PC-3 (cell line): ENCODE measurements around the gene TMEM259. TPM values are rescaled to one million over a fixed set of nuclear protein-coding genes. Genes with fewer than 3 reads are reported as not detected.

Experiments used
- ATAC-seq: fragments of 200-7000 bp; cut with Tn5 transposase; 2 replicates; pipeline ENCODE4 v1.9.1; 2020; ENCODE audit warnings: mild to moderate bottlenecking, moderate library complexity
- BruUV-seq: library from RNA; stranded (reverse); fragments of 400-500 nt; replicated peaks from 2 replicates; lab custom pipeline; 2021; lab: Mats Ljungman, UMichigan
- CTCF ChIA-PET: fragments of 300-600 bp; sonication (Branson Sonifier 250); formaldehyde crosslinking; loops from one replicate; lab custom pipeline; 2022; ENCODE audit warnings: antibody characterized with exemption; lab: Charles Lee
- POLR2A ChIA-PET: fragments of 300-600 bp; sonication (Branson Sonifier 250); formaldehyde crosslinking; loops from one replicate; lab custom pipeline; 2022; ENCODE audit warnings: antibody characterized with exemption; ENCODE audit not compliant: unreplicated experiment; lab: Charles Lee
- DNase-seq: peaks from one replicate; pipeline ENCODE4 v3.0.0-alpha.2; 2015
- H2AFZ ChIP-seq: fragments of 300-600 bp; sonication (generic); 2 replicates; pipeline ENCODE4 v1.6.0; 2016; ENCODE audit warnings: antibody characterized with exemption, low read length
- H3F3A ChIP-seq: fragments of 300-600 bp; sonication (generic); one replicate; pipeline ENCODE4 v1.6.0; 2017; ENCODE audit warnings: antibody characterized with exemption, low read length, control low read depth, mild to moderate bottlenecking; ENCODE audit not compliant: unreplicated experiment
- H3K27ac ChIP-seq: fragments of 300-600 bp; sonication (generic); 2 replicates; pipeline ENCODE4 v1.5.1; 2016; ENCODE audit warnings: mild to moderate bottlenecking, low read length
- H3K27me3 ChIP-seq: fragments of 300-600 bp; sonication (generic); 2 replicates; pipeline ENCODE4 v1.6.1; 2016; ENCODE audit warnings: low read length, mixed read lengths
- H3K36me3 ChIP-seq: fragments of 300-600 bp; sonication (generic); 2 replicates; pipeline ENCODE4 v1.6.1; 2016; ENCODE audit warnings: low read depth, mixed run types, low read length, mixed read lengths
- H3K4me1 ChIP-seq: fragments of 300-600 bp; sonication (generic); 2 replicates; pipeline ENCODE4 v1.5.1; 2016; ENCODE audit warnings: low read length; ENCODE audit not compliant: insufficient read depth
- H3K4me2 ChIP-seq: fragments of 300-600 bp; sonication (generic); 2 replicates; pipeline ENCODE4 v1.6.0; 2016; ENCODE audit warnings: low read length
- H3K4me3 ChIP-seq: fragments of 300-600 bp; sonication (generic); 2 replicates; pipeline ENCODE4 v1.5.1; 2016; ENCODE audit warnings: mild to moderate bottlenecking, low read length, mixed read lengths
- H3K79me2 ChIP-seq: fragments of 300-600 bp; sonication (generic); 2 replicates; pipeline ENCODE4 v1.6.1; 2017; ENCODE audit warnings: low read length, mixed read lengths
- H3K9ac ChIP-seq: fragments of 300-600 bp; sonication (generic); 2 replicates; pipeline ENCODE4 v1.6.0; 2016; ENCODE audit warnings: mild to moderate bottlenecking, low read length
- H3K9me2 ChIP-seq: fragments of 300-600 bp; sonication (generic); replicated peaks from 2 replicates; pipeline ENCODE4 v1.6.1; 2016; ENCODE audit warnings: mixed run types, low read length, mixed read lengths
- H3K9me3 ChIP-seq: fragments of 300-600 bp; sonication (generic); 2 replicates; pipeline ENCODE4 v1.6.1; 2016; ENCODE audit warnings: low read length, mixed read lengths
- H4K20me1 ChIP-seq: fragments of 300-600 bp; sonication (generic); 2 replicates; pipeline ENCODE4 v1.6.1; 2016; ENCODE audit warnings: low read length, mixed read lengths
- CTCF ChIP-seq: fragments of 300-600 bp; sonication (generic); conservative IDR thresholded peaks from 2 replicates; pipeline ENCODE4 v1.5.1; 2017; ENCODE audit warnings: antibody characterized with exemption, low read depth, mild to moderate bottlenecking, low read length
- EZH2 ChIP-seq: fragments of 300-600 bp; sonication (generic); IDR thresholded peaks from one replicate; pipeline ENCODE4 v1.6.1; 2017; ENCODE audit warnings: antibody characterized with exemption, mild to moderate bottlenecking, low read length; ENCODE audit not compliant: unreplicated experiment
- EZH2phosphoT487 ChIP-seq: fragments of 300-600 bp; sonication (generic); IDR thresholded peaks from 2 replicates; pipeline ENCODE4 v1.6.1; 2018; ENCODE audit warnings: mild to moderate bottlenecking, antibody characterized with exemption, low read length, borderline replicate concordance
- intact Hi-C: fragments of 100-400 bp; cut with micrococcal nuclease; formaldehyde crosslinking; loops from 2 replicates; pipeline ENCODE4 v1.9.0; 2023
- total RNA-seq: library from RNA; depleted of rRNA; stranded (reverse); fragments of >200 nt; gene quantifications from 2 replicates; pipeline ENCODE4 v1.2.3, GENCODE V29; 2014

The TMEM259 gene
- total RNA-seq, 1 experiment from 2014 or later = 136 TPM

- Histone ChIP-seq H3K36me3 (no peaks in the 10 kb centered on the region), H3K9me3 (no peaks in the 10 kb centered on the region), H3K27ac (no peak overlapping the region), H3K9me2 (no peaks in the 10 kb centered on the region), H2AFZ (no peak overlapping the region), H4K20me1 (no peaks in the 10 kb centered on the region), H3K4me2 (no peak overlapping the region), H3K4me1 (peaks cover 18% of the 10 kb centered on the region), H3K4me3 (no peak overlapping the region), H3K27me3 (no peaks in the 10 kb centered on the region), H3K9ac (no peak overlapping the region), H3F3A (no peaks in the 10 kb centered on the region), H3K79me2 (0 out of 2 replicates have a peak, but pooled peaks cover 4% of the 10 kb centered on the region)
- BruUV-seq = no TSS peak
- CTCF ChIA-PET = no interaction called here
- no peak for ATAC-seq
- intact Hi-C loops = loop anchor here (5.0 kb wide), 1 partner anchor 33 kb away; the partner anchor contains the start of gene GPX4
- POLR2A ChIA-PET = no interaction called here
- TF ChIP-seq CTCF = no peak
- TF ChIP-seq EZH2 = no peak
- no peak for TF ChIP-seq EZH2phosphoT487
- DNase-seq = no peak
These were observed 48.3 kb upstream of the TMEM259 start for GRCh38 chr19:1069009-1069779.

- H3K27me3 ChIP-seq = no peaks in the 10 kb centered on the region
- H3K9me3 ChIP-seq = no peaks in the 10 kb centered on the region
- DNase-seq (no peak), ATAC-seq (no peak)
- no peak for TF ChIP-seq EZH2
- no peak overlapping the region for H2AFZ ChIP-seq
- peak overlapping the region; percentile 73 for H3K4me3 ChIP-seq
- intact Hi-C loops = loop anchor here (5.0 kb wide), 1 partner anchor 34 kb away; the partner anchor contains the start of gene GPX4
- H3K4me2 ChIP-seq = peak overlapping the region; percentile 87
- ChIA-PET POLR2A (no interaction called here), CTCF (no interaction called here)
- no peaks in the 10 kb centered on the region for H3K36me3 ChIP-seq
- 0 out of 2 replicates have a peak, but pooled peaks cover 4% of the 10 kb centered on the region for H3K79me2 ChIP-seq
- peak overlapping the region; percentile 49; the same call in 1 of the 2 replicates for H3K9ac ChIP-seq
- BruUV-seq = no TSS peak
- no peaks in the 10 kb centered on the region for H4K20me1 ChIP-seq
- H3K27ac ChIP-seq = no peak overlapping the region
- peaks cover 18% of the 10 kb centered on the region for H3K4me1 ChIP-seq
- H3F3A ChIP-seq = no peaks in the 10 kb centered on the region
- H3K9me2 ChIP-seq = no peaks in the 10 kb centered on the region
These were observed 47.4 kb upstream of the TMEM259 start for GRCh38 chr19:1068009-1069001.

- POLR2A ChIA-PET = no interaction called here
- H4K20me1 ChIP-seq = no peaks in the 10 kb centered on the region
- no peak for TF ChIP-seq EZH2
- H3K9me3 ChIP-seq = no peaks in the 10 kb centered on the region
- DNase-seq (no peak), ATAC-seq (peak; percentile 5; the same call in 1 of the 2 replicates)
- H3K27me3 ChIP-seq = no peaks in the 10 kb centered on the region
- no TSS peak for BruUV-seq
- peak overlapping the region; percentile 49 for H3K9ac ChIP-seq
- 0 out of 2 replicates have a peak, but pooled peaks cover 4% of the 10 kb centered on the region for H3K79me2 ChIP-seq
- H3K4me1 ChIP-seq = peaks cover 18% of the 10 kb centered on the region
- H3K27ac ChIP-seq = no peak overlapping the region
- H3K36me3 ChIP-seq = no peaks in the 10 kb centered on the region
- CTCF ChIA-PET = no interaction called here
- H2AFZ ChIP-seq = peak overlapping the region; percentile 68
- no peaks in the 10 kb centered on the region for H3K9me2 ChIP-seq
- H3K4me3 ChIP-seq = peak overlapping the region; percentile 73
- intact Hi-C loops = loop anchor here (5.0 kb wide), 1 partner anchor 35 kb away; the partner anchor contains the start of gene GPX4
- H3K4me2 ChIP-seq = peak overlapping the region; percentile 87
- no peaks in the 10 kb centered on the region for H3F3A ChIP-seq
These were observed 46.5 kb upstream of the TMEM259 start for GRCh38 chr19:1067341-1067957.
